ENCODE measurements around the gene SLC41A3. TPM values are rescaled to one million over a fixed set of nuclear protein-coding genes. Genes with fewer than 3 reads are reported as not detected.

Gene SLC41A3
- total RNA-seq, 1 experiment from 2014 or later: 32.7 TPM

DNA sequence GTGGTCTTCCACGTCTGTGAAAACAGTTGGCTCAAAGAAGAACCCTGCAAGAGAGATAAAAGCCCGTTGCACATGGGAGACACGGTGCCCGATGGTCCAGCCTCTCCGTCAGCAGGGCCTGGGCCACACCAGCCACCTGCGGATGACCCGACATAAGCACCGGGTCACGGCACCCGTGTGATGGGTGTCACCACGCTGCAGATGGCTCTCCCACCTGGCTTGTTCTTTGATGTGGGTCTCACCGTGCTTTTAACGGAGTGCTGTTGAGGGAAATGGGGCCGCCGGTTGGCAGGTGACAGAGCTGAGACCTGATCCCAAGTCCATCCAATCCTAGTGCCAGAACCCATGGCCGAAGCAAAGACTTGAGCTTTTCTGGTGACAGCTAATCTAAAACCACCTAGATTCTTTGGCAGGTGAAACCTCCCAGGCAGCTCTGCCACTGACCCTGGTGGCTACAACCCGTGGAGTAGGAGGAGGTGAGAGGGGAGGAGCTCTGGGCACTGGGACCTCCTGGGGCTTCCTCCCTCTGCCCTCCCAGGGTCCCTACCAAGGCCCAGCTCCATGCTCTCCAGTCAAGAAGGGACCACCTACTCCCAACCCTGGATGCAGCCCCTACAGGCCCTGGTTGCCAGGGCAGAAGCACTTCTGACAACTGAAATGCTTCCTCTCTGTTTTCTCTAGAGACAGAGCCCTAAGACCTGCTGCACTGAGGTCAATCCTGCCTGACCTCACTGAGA lies 23.4 kb upstream of the SLC41A3 start:
- no peaks in the 10 kb centered on the region for H3K4me1 ChIP-seq (replicated peaks)
- H3K36me3 ChIP-seq: no peaks in the 10 kb centered on the region
- no peak overlapping the region for H3K27ac ChIP-seq
- DNase-seq (ENCODE audit: low read depth in 1 of 2, low spot score in 2 of 2): no peak
- no peak overlapping the region for H3K4me3 ChIP-seq
- no peaks in the 10 kb centered on the region for H3K9me3 ChIP-seq (replicated peaks)
- no peaks in the 10 kb centered on the region for H3K27me3 ChIP-seq (replicated peaks)

DNA sequence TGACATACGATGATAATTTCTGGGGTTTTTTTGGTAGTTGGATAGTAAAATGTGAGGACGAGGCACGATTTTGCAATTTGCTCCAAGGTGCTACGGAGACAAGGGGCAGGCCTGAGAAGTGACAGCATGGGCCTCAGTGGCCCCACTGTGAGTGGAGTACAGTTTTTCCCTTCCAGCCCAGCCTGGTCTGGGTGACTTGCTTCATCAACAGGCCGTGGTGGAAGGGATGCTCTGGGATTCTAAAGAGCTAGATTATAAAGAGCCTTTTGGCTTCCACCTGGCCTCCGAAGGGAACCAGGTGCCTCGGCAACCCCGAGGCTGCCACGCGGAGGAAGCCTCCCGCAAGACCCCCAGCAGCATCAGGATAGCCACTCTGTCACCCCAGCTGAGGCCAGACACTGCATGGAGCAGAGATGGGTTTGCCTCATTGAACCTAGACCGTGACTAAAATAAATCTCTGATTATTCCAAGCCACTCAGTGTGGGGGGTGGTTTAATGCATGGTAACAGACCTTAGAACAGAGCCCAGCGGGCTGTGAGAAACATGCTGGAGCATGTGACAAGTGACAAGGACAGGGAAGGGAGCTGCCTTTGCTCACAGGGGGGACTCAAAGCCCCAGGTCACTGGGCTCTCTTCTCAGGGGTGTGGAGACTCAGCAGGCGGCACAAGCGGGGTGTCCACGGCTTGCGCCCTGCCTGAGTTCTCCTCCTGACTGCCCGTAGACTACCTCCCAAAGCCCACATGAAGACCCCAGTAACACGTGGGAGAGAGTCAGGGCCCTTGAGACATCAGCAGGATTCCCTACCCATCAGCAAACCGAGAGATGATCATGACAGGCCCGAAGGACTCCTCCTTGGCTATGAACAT lies 22.6 kb upstream of the SLC41A3 start:
- H3K4me1 ChIP-seq (replicated peaks): peaks cover under 1% of the 10 kb centered on the region
- DNase-seq (ENCODE audit: low read depth in 1 of 2, low spot score in 2 of 2): no peak
- H3K36me3 ChIP-seq: no peaks in the 10 kb centered on the region
- H3K4me3 ChIP-seq: no peak overlapping the region
- H3K9me3 ChIP-seq (replicated peaks): no peaks in the 10 kb centered on the region
- no peak overlapping the region for H3K27ac ChIP-seq
- H3K27me3 ChIP-seq (replicated peaks): no peaks in the 10 kb centered on the region

DNA sequence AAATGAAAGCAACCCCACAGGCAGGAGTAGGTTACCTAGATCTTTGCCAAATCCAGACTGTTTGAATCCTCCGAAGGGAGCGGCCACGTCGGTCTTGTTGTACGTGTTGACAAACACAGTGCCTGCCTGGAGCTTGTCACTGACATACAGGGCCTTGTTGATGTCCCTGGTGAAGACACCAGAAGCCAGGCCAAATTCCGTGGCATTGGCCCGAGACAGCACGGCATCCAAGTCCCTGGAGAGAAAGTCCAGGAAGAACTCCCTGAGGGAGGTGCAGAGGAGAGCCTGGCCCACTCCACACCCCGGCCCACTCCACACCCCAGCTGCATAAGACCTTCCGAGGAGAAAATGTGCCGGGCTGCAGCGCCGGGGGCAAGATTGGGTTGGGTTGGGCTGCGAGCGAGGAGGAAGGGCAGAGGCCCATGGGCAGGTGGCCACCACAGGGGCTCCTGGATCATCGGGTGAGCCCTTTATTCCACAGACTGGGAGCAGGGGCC lies 21.8 kb upstream of the SLC41A3 start:
- Histone ChIP-seq H3K27me3 (replicated peaks) (no peaks in the 10 kb centered on the region), H3K27ac (no peak overlapping the region), H3K4me1 (replicated peaks) (peaks cover 8% of the 10 kb centered on the region), H3K4me3 (no peak overlapping the region), H3K9me3 (replicated peaks) (no peaks in the 10 kb centered on the region), H3K36me3 (no peaks in the 10 kb centered on the region)
- DNase-seq (ENCODE audit: low read depth in 1 of 2, low spot score in 2 of 2): no peak

DNA sequence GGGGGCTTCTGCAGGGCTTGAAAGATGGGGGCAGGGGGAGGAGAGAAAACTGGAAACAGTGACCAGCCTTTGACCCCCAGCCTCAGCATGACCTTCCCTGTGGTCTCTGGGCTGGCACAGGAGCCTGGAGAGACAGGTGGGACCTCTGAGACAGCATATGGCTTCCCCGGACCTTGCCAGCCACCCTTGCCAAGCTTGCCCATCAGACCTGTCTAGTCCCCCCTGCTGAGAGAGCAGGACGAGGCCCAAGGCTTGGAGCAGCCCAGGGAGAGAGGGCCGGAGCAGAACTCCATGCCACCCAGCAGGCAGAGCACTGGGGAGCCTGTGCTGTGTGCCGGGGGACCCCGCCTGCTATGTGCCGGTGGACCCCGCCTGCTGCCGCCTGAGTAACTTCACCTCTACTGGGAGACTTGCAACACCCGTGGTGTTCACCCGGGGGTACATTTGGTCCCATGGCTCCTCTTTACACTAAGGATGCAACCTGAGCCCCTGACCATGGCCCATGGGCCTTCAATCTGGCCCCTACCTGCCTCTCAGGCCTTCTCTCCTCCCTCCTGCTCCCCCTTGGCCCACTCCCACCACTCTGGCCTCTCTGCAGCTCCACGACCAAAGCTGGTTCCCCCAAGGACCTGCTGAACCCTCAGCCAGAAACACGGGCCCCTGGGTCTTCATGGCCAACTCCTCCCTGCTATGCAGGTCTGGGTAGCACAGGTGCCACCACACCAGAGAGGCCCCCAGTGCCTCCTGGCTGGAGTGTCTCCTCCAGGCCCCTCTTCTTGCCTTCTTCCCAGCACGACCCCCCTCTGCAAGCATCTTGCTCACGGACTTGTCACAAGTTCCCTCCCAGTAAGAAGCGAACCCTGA lies 21.1 kb upstream of the SLC41A3 start:
- Histone ChIP-seq H3K27ac (no peak overlapping the region), H3K4me1 (replicated peaks) (peaks cover 14% of the 10 kb centered on the region), H3K4me3 (no peak overlapping the region), H3K9me3 (replicated peaks) (no peaks in the 10 kb centered on the region), H3K27me3 (replicated peaks) (no peaks in the 10 kb centered on the region), H3K36me3 (no peaks in the 10 kb centered on the region)
- no peak for DNase-seq (ENCODE audit: low read depth in 1 of 2, low spot score in 2 of 2)

DNA sequence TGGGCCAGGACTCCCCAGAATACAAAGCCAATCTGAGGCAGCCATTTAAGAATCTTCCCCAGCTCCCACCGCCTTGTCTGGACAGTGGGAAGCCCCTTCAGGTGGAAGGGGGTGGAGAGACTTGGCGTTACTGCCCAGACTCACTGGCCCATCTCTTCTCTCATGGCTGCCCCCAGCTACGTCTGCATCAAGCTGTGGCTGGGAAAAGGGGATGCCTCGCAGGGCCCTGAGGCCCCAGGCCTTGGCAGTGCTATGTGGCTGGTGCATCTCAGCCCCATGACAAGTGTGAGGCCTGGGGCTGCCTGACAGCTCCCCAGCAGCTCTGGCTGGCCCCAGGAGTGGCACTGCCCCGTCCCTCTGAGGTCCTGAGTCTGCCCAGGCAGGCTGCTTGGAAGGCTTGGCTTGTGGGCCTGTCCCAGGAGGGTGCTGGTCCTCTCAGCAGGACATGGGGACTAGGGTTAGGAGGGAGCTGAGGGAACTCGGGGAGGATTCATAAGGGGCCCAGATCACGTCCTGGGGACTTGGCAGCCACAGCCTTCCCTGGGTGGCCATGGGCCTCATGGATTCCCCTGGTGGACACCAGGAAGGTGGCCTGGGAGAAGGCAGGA lies 20.2 kb upstream of the SLC41A3 start:
- Histone ChIP-seq H3K27ac (no peak overlapping the region), H3K27me3 (replicated peaks) (no peaks in the 10 kb centered on the region), H3K4me1 (replicated peaks) (peaks cover 14% of the 10 kb centered on the region), H3K36me3 (no peaks in the 10 kb centered on the region), H3K4me3 (no peak overlapping the region), H3K9me3 (replicated peaks) (no peaks in the 10 kb centered on the region)
- no peak for DNase-seq (ENCODE audit: low read depth in 1 of 2, low spot score in 2 of 2)

DNA sequence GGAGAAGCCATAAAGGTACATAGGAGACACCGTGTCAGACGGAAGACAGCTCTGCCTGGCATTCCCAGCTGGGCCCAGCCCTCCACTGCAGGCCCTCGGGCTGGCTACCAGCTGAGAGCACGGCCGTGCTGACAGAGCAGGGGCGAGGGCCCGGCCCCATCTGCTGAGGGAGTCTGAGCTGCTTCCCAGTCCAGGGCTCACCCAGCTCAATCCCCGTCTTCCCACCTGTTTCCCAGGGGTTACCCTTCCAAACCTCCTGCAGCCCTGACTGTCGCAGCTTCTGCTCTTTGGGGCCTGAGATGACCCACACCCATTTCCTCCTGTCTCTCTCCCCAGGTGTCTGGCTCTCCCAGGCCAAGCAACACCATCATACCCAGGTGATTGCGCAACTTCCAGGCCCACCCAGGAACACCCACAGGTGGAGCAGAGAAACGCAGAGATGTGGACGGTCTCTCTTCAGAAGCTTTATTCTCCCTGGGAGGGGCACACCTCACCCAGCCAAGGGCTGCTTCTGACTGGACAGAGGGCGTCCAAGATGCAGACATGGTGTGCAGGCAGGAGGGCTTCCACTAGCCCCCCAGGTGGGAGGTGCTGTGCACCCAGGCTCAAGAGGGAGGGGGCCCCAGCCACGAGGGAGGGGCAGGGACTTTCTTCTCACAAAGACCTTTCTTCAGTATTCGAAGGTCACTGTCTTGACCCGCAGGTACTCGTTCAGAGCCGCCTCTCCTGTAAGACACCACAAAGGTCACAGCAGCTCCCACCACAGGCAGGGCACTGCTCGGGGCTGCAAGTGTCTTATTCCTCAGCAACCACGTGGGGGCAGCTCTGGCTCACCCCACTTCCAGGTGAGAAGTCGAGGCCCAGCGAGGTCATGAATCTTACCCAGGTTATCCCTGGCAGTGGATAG lies 19.4 kb upstream of the SLC41A3 start:
- no peaks in the 10 kb centered on the region for H3K9me3 ChIP-seq (replicated peaks)
- no peak for DNase-seq (ENCODE audit: low read depth in 1 of 2, low spot score in 2 of 2)
- H3K4me3 ChIP-seq: no peak overlapping the region
- peaks cover 15% of the 10 kb centered on the region for H3K4me1 ChIP-seq (replicated peaks)
- no peaks in the 10 kb centered on the region for H3K27me3 ChIP-seq (replicated peaks)
- H3K36me3 ChIP-seq: no peaks in the 10 kb centered on the region
- no peak overlapping the region for H3K27ac ChIP-seq

DNA sequence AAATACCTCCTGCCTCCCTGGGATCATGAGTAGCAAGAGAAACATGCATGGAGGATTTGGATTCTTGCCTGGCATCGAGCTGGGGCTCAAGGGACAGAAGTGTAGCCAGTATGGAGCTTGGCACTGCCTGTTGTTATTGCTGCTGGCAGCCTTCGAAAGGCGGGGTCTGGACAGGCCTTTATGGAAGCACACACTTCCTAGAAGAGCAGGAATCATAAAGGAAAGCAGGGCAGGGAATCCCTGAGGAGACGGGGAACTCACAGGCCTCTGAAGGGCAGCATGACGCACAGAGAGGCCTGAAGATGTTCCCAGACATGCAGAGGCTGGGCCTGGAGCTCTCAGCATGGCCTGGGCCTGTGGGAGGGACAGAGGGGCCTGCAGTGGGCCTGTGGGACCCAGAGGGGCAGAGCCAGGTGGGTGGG lies 18.6 kb upstream of the SLC41A3 start:
- DNase-seq (ENCODE audit: low read depth in 1 of 2, low spot score in 2 of 2): no peak
- Histone ChIP-seq H3K4me3 (no peak overlapping the region), H3K36me3 (no peaks in the 10 kb centered on the region), H3K4me1 (replicated peaks) (peaks cover 17% of the 10 kb centered on the region), H3K27me3 (replicated peaks) (no peaks in the 10 kb centered on the region), H3K27ac (no peak overlapping the region), H3K9me3 (replicated peaks) (no peaks in the 10 kb centered on the region)

DNA sequence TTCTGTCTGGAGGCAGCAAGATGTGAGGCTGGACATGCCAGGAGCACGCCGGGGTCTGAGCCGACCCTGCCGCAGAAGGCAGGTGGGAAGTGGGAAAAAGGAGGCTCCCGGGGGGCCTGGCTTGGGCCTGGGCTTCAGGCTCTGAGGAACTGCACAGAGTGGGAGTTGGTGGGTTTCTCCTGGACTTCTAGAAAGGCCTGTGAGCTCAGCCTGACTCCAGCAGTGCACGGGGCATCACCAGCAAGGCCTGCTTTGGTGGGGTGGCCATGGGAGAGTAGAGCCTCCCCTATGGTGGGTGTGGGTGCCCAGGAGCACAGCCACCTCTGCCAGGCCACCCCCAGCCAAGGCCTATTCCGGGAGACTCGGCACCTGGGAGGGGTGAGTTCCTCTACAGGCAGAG lies 18.1 kb upstream of the SLC41A3 start:
- Histone ChIP-seq H3K27me3 (replicated peaks) (no peaks in the 10 kb centered on the region), H3K4me1 (replicated peaks) (peaks cover 17% of the 10 kb centered on the region), H3K9me3 (replicated peaks) (no peaks in the 10 kb centered on the region), H3K36me3 (no peaks in the 10 kb centered on the region), H3K27ac (no peak overlapping the region), H3K4me3 (no peak overlapping the region)
- no peak for DNase-seq (ENCODE audit: low read depth in 1 of 2, low spot score in 2 of 2)

DNA sequence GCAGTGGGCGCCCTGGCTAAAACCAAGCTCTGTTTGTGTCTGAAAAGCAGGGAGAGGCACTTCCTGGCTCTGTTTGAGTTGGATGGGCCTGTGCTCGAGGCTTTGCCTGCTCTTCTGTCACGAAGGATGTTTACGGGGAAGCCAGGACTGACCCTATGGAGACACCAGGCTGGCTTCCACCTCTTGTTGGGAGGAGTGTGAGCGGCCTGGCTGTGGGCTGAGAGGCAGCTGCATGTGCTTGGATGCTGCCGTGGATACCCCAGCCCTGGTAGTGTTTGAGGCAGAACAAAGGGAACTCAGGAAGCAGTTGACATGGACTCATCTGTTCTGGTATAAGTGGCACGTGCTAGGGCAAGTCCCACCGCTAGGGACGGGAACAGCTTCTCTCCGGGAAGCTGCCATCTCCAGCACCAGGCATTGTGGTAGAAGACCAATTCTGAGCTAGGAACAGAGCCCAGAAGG lies 17.6 kb upstream of the SLC41A3 start:
- Histone ChIP-seq H3K4me1 (replicated peaks) (peaks cover 17% of the 10 kb centered on the region), H3K27me3 (replicated peaks) (no peaks in the 10 kb centered on the region), H3K27ac (no peak overlapping the region), H3K9me3 (replicated peaks) (no peaks in the 10 kb centered on the region), H3K36me3 (no peaks in the 10 kb centered on the region), H3K4me3 (no peak overlapping the region)
- no peak for DNase-seq (ENCODE audit: low read depth in 1 of 2, low spot score in 2 of 2)

DNA sequence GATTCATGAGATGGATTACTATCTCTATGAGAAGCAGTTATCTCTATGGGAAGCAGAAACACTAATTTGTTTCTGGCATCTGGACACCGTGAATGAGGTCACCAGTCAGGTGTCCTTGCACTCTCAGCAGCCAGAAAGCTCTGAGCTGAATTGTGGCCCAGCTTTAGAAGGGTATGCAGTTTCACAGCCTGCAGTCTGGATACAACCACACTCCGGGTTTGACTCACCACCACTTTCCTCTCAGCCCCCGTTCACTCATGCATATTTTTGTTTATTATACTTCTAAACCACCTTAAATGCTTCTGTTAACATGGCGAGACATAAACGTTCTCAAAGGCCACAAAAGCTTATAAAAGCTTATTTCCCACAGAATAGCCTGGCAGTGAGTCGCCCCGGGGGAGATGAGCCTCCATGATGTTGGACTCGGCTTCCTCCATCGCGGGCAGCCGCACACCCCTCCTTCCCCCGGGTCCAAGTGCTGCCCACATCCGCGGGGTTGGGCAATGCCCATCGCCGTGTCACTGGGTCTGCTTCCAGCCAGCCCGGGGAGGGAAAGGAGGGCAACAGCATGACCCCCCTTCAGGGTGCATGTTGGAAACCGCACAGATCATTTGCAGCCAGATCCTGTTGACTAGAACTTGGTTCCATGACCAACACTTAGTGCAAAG lies 16.8 kb upstream of the SLC41A3 start:
- no peak overlapping the region for H3K4me3 ChIP-seq
- peak; percentile 72 to 75 for DNase-seq (ENCODE audit: low read depth in 1 of 2, low spot score in 2 of 2)
- H3K27me3 ChIP-seq (replicated peaks): no peaks in the 10 kb centered on the region
- H3K4me1 ChIP-seq (replicated peaks): peaks cover 17% of the 10 kb centered on the region
- H3K27ac ChIP-seq: no peak overlapping the region
- H3K36me3 ChIP-seq: no peaks in the 10 kb centered on the region
- H3K9me3 ChIP-seq (replicated peaks): no peaks in the 10 kb centered on the region

DNA sequence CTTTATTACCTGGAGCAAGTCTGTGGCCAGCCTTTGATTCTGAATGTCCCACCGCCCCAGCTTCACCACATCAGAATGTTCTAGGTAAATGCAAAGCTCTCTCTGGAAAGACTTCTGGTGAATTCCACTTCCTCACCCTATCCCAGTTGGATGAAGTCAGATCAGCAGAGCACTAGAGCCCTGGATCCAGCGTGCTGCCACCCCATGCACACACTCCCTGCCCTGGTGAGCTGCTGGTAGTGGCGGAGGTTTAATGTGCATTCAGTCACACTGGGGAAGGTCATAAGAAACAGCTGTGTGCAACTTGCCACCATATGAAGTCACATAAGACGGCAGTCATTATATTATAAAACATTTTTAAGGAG lies 16.3 kb upstream of the SLC41A3 start:
- no peaks in the 10 kb centered on the region for H3K9me3 ChIP-seq (replicated peaks)
- no peak overlapping the region for H3K27ac ChIP-seq
- H3K4me3 ChIP-seq: no peak overlapping the region
- no peak for DNase-seq (ENCODE audit: low read depth in 1 of 2, low spot score in 2 of 2)
- H3K27me3 ChIP-seq (replicated peaks): no peaks in the 10 kb centered on the region
- H3K4me1 ChIP-seq (replicated peaks): peaks cover 17% of the 10 kb centered on the region
- no peaks in the 10 kb centered on the region for H3K36me3 ChIP-seq

DNA sequence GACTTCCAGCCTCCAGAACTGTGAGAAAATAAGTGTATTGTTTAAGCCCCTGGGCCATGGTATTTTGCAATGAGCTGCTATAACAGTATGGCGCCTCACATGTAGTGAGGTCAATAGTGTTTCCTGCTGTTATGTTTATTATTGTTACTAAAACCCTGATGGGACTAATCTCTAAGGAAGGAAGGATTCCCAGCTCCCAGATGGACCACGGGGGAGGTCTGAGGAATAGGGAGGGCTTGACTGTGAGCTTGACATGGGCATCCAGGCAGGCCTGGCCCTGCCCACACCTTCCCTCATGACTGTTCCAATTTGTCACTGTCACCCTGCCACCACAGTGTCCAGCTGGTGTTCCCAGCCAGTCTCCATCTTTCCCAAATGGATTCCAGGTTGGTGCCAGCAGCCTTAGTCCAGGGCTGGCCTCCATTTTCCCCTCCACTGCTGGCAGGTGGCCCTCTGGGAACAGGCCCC lies 14.5 kb upstream of the SLC41A3 start:
- Histone ChIP-seq H3K4me1 (replicated peaks) (peaks cover 17% of the 10 kb centered on the region), H3K36me3 (no peaks in the 10 kb centered on the region), H3K27me3 (replicated peaks) (no peaks in the 10 kb centered on the region), H3K9me3 (replicated peaks) (no peaks in the 10 kb centered on the region), H3K4me3 (no peak overlapping the region), H3K27ac (no peak overlapping the region)
- DNase-seq (ENCODE audit: low read depth in 1 of 2, low spot score in 2 of 2): peak in 1 of 2 experiments; percentile 18
